LNCaP clone FGC (cell line): ENCODE measurements around the gene ITPKA.

ENCODE experiments used
- DNase-seq: peaks from one replicate; pipeline ENCODE4 v3.0.0-alpha.2; 2011; ENCODE audit warnings: low read depth
- H3K4me3 ChIP-seq: 2 replicates; pipeline ENCODE4 v1.5.1; 2011; ENCODE audit warnings: mild to moderate bottlenecking, low read depth, low read length, control low read depth
- CTCF ChIP-seq: IDR thresholded peaks from 2 replicates; pipeline ENCODE4 v1.5.1; 2012; ENCODE audit warnings: mild to moderate bottlenecking; ENCODE audit not compliant: control insufficient read depth, insufficient read depth; ENCODE audit errors: extremely low read depth

ITPKA gene

GRCh38 chr15:41511331-41511898 lies 17.7 kb downstream of the ITPKA start:
- TF ChIP-seq CTCF: no peak
- H3K4me3 ChIP-seq: no peak overlapping the region
- DNase-seq: no peak

- no peak for DNase-seq
- TF ChIP-seq CTCF: no peak
- H3K4me3 ChIP-seq: no peak overlapping the region
Observed at GRCh38 chr15:41511899-41512369, 18.3 kb downstream of the ITPKA start.

GRCh38 chr15:41512512-41512939 lies 18.9 kb downstream of the ITPKA start:
- no peak for DNase-seq
- H3K4me3 ChIP-seq: no peak overlapping the region
- no peak for TF ChIP-seq CTCF

GRCh38 chr15:41512940-41513505 lies 19.3 kb downstream of the ITPKA start:
- no peak for TF ChIP-seq CTCF
- H3K4me3 ChIP-seq: no peak overlapping the region
- DNase-seq: no peak

- TF ChIP-seq CTCF: no peak
- DNase-seq: no peak
- no peak within 1 kb of the TSS for H3K4me3 ChIP-seq
Observed at GRCh38 chr15:41513506-41514227, 20.0 kb downstream of the ITPKA start, which contains the start of gene LTK. TSS of gene LTK (minus strand) at chr15:41513827. CDS start at chr15:41513709, 118 bp downstream.

GRCh38 chr15:41517895-41518449 lies 24.3 kb downstream of the ITPKA start:
- no peak for TF ChIP-seq CTCF
- no peak for DNase-seq
- H3K4me3 ChIP-seq: no peak overlapping the region
